HCT116 (cell line): ENCODE data around the gene GNG2.

Experiments used
- CBX3 ChIP-seq: IDR thresholded peaks from 2 replicates; pipeline ENCODE4 v1.6.1; 2012; ENCODE audit warnings: low read depth
- CEBPB ChIP-seq: IDR thresholded peaks from 2 replicates; pipeline ENCODE4 v1.6.1; 2012; ENCODE audit warnings: low read depth
- CTCF ChIP-seq, 3 experiments: fragments of 200-600 bp in 1 of 3; sonication (generic) in 1 of 3; IDR thresholded peaks in 2 of 3; conservative IDR thresholded peaks in 1 of 3; 2 replicates each; pipeline ENCODE4 v1.5.1; 2012 to 2017; ENCODE audit warnings: low read depth in 2 of 3, low read length in 2 of 3, antibody characterized with exemption in 1 of 3, borderline replicate concordance in 1 of 3, control low read depth in 1 of 3, mild to moderate bottlenecking in 1 of 3, mixed read lengths in 1 of 3, mixed run types in 1 of 3, moderate library complexity in 1 of 3; ENCODE audit not compliant: insufficient read depth in 1 of 3
- EZH2 ChIP-seq: fragments of 200-600 bp; sonication (generic); IDR thresholded peaks from 2 replicates; pipeline ENCODE4 v1.6.1; 2017; ENCODE audit warnings: antibody characterized with exemption, mixed run types
- MAX ChIP-seq: IDR thresholded peaks from 2 replicates; pipeline ENCODE4 v1.6.1; 2012
- POLR2A ChIP-seq: IDR thresholded peaks from 2 replicates; pipeline ENCODE4 v1.7.0; 2011; ENCODE audit warnings: borderline replicate concordance; ENCODE audit not compliant: insufficient read depth, insufficient read length; ENCODE audit errors: extremely low read depth
- RAD21 ChIP-seq: IDR thresholded peaks from 2 replicates; pipeline ENCODE4 v1.6.1; 2012; ENCODE audit warnings: low read depth, mild to moderate bottlenecking
- SP1 ChIP-seq: IDR thresholded peaks from 2 replicates; pipeline ENCODE4 v1.6.1; 2012; ENCODE audit warnings: low read depth
- YY1 ChIP-seq: IDR thresholded peaks from 2 replicates; pipeline ENCODE4 v1.6.1; 2011; ENCODE audit warnings: low read length, low read depth, moderate library complexity, mild to moderate bottlenecking; ENCODE audit not compliant: insufficient replicate concordance; ENCODE audit errors: extremely low read depth

- TF ChIP-seq CTCF (IDR thresholded peaks at IDR 0.05 in 2 of 3, conservative IDR thresholded peaks at IDR 0.05 in 1 of 3; ENCODE audit: borderline replicate concordance in 1 of 3, insufficient read depth in 1 of 3, low read depth in 2 of 3, low read length in 2 of 3) (no peak), CEBPB (no peak), RAD21 (no peak), CBX3 (no peak), POLR2A (no peak), SP1 (no peak), YY1 (no peak), EZH2 (no peak), MAX (no peak)
Measured at GRCh38 chr14:51939755-51940301, 79.4 kb downstream of the GNG2 start.
